HG03565 (cell line): ENCODE measurements around the gene FAM217A.
"Not testable (repeated sequence)": the region's sequence is repeated elsewhere in the genome, so short reads cannot be mapped to it uniquely, and the experiment has no call there.

Experiments used
- ATAC-seq: cut with Tn5 transposase; IDR thresholded peaks from one replicate; pipeline ENCODE4 v1.9.1; 2021; ENCODE audit warnings: mild to moderate bottlenecking, moderate library complexity; ENCODE audit not compliant: unreplicated experiment

Gene FAM217A, protein sequence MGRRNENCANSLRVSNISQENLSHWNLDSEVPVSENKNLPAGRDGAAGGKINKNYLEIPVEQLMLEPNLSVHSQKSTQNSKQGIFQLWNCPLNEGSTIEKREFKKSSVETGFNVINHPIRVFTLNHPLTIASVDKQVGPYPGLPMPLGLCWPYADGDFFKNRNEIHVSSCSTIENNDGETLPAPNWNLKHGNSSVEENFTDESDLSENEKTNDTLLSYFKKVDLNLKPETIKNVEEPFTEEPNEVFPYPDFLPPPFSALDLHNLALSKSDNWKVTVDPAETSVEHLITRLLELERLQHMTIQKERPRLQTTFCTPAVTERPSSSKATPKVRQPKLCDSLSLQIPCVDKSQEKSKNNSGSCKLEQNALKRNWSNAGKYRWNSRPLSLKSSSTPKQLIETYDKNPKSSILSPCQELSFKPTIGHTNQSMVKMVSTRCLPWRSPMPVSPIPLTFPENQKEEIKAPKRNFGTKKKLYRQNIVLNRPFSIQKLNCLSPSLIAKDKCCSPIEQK

DNA sequence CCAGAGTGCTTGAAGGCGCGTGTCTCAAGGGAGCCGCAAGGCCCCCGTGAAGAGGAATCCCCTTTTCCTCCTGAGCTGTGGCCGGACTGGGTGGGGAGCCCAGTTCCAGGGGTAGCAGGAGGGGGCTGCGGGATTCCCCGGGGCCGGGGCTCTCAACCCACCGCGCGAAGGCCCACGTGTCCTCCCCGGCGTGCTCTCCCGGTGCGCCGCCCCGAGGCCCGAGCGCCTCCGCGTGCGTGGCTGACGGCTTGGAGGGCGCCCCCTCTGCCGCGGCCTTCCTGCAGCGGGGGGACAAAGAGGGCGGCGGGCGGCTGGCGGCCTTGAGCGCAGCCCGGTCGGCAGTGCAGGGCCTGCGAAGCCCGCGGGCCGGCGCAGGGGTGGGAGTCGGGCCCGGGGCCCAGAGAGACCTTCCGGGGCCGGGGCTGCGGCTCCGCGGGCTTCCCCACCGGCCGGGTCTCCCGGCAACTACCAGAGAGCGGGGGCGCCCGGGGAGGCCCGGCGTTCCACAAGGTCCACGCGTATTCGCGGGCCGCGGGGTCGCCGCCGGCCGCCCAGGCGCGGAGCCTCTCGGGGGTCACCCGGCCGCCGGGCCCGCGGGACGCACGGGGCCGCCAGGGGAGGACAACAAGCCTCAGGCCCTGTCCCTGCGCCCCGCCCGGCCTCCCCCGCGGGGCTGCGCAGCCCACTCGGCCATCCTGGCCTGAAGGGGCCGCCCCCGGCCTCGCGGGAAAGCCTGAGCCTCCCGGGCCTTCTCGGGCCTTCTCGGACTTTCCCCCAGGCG lies at the start of gene FAM217A:
TSS of gene FAM217A (minus strand) at position 447 of the 781 bp plus-strand sequence. CDS start 1,723 bp downstream, outside the sequence.
- no peak for ATAC-seq

DNA sequence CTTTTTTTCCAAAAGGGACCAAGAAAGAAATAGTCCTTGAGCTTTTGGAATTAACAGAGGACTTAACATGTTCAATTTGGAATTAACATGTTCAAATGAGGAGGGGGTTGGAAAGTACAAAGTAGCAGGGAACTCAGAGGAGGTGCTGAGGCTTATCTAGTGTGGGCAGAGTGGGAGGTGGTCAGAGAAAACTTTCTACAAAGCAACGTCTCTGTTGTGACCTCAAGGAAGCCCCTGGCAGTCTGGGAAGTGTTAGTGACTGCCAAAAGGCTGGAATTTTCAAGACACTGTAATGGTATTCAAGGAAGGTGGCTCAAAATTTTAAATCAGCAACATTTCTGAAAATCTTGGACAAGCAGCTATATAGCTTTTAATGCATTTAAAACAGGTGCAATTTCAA lies 49.1 kb upstream of the FAM217A start:
- ATAC-seq, result no peak

DNA sequence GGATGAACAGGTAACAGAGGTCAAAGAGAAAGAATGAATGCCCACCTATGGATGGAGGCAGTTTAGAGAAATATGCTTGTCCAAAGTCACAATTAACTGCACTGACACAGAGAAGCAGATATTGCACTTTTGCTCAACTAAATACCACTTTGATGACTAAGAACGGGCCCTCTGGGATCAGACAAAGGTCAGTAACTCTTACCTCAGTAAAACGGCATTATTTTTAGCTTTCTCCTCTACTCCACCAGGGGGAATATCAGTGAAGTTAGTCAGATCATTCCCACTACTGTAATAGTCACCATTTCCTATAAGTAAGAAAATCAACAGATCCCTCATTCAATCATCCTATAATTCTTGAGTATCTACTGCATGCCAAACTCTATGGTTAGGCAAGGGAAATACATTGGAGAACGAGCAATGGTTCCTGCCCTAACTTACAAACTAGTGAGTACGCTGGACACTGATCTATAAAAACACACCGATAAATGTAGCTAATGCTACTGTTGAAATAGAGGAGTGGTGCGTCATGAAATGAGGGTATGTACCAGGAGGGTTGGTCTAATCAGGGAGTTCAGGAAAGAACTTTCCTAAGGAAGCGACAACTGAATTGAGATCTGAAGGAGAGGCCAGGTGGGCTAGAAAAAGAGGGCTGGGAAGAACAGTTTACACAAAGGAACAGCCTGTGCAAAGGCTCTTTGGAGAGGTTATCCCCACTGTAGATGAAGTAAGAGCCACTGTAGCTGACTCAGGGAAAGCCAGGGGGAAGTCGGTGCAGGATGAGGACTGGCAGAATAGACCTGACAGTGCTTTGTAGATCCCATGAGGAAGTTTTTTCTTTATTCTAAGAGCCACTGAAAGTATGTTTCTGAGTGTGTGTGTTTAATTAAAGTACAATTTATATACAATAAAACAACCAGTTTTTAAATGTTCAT lies 47.3 kb upstream of the FAM217A start:
- no peak for ATAC-seq

DNA sequence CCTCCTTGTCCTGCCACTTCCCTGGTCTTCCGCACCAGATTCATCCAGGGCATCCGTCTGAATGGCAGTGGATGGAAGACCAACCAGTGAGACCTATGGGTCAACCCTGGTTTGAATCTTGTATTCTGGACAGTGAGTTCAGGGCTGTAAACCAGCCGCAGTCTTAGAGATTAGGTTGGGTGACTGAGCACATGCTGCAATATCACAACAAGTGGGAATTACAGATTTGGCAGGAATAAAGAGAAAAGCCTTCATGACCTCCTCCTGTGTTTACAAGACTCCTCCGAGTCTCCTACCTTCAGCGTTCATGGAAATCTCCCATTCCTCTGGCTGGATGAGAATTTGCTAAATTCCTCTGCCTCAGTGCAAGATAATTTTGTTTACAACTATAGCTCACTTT lies 46.6 kb upstream of the FAM217A start:
- ATAC-seq, result no peak

DNA sequence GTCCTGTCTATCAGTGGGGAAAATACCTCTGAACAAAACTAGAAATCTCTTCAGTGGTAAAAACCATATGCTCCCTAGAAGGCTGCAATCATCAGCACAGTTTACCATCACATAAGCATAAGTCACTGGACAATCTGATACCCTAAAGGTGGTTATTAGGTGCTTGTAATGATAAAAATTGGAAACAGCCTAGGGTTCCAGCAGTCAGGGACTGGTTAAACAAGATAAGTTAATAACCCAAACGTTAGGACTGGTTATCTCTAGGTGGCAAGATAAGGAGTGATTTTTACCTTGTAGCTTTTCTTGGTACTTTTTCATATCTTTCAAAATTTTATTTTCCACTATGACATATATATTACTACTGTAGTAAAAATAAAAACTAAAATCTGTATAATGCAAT lies 45.4 kb upstream of the FAM217A start:
- no peak for ATAC-seq

DNA sequence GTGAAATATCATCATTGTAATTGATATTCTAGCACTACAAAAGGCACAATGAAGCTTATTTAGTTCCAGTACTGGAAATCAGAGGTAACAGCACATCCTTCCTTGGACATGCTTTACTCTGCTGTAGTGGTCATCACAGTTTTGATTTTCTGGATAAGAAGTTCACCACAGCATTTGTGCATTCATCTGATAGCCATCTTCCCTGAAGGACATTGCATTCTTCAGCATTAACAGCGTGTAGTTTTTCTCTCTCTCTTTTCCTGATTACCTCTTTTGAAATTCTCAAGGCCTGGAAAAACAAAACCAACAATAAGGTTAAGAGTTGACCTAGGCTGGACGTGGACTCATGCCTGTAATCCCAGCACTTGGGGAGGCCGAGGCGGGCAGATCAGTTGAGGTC lies 36.8 kb upstream of the FAM217A start:
- no peak for ATAC-seq

DNA sequence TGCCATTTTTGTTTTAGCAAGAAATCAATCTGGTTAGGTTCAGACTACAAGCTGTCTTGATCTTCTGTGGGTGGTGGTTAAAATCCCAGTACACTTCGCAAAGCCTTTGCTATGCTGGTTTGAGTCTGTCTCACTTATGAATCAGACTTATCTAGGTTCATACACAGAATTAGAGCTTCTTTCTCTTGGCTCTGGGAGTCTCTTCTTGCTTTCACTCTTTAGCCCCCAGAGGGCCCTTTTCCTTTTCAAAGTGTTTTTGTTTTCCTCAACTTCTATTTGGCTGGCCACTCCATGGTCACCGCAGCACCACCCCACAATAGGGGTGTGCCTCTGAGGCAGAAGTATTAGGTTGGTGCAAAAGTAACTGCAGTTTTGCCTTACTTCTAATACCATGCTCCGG lies 35.2 kb upstream of the FAM217A start:
- ATAC-seq, result no peak

DNA sequence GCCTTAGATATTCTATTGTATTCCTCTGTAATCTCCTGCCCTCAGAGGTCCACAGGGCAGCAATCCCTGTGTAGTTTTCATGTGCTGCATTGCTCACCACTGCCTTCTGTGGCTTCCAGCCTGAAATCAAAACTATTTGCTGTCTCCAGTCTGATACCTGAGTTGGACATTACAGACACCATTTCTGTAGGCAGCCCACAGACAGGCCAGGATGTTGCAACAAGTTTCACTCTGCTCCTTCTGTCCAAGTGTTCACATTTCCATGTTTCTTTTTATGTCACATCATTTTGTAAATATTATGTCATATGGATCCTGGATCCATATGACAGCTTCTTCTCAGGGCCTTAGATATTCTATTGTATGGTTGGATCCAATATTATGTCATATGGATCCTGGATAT lies 34.7 kb upstream of the FAM217A start:
- no peak for ATAC-seq

DNA sequence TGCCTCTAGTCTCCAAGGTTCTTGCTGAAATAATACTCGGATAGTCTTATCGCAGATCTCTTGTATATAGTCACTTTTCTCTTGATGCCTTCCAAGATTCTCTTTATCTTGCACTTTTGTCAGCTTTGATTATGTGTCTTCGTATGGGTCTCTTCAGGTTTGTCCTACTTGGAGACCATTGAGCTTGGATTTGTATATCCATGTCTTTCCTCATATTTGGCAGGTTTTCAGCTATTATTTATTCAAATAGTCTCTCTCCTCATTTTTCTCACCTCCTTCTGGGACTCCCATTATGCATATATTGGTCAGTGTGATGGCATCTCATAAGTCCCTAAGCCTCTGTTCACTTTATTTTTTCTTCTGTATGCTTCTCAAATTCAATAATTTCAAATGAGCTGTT lies 33.4 kb upstream of the FAM217A start:
- no peak for ATAC-seq

DNA sequence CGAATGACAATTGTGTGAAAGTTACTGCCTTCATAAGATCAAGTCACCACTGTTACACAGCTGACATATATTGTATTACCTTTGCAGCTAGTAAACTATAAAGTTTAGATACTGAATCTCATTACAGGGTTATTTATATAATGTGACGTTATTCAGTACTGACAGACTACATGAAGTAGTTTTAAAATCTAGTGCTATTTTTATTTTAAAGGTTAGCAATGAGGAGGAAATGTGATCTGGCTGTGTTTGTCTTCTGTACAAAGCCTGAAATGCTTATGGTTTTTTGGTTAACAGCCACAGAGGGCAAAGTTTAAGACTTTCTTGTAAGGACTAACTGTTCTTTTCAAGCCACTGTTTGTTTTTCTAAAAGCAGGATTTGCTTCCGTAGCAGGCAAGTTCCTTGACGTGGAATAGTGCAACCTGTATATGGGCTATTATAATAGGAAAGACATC lies 30.5 kb upstream of the FAM217A start:
- ATAC-seq, result not testable (repeated sequence)

DNA sequence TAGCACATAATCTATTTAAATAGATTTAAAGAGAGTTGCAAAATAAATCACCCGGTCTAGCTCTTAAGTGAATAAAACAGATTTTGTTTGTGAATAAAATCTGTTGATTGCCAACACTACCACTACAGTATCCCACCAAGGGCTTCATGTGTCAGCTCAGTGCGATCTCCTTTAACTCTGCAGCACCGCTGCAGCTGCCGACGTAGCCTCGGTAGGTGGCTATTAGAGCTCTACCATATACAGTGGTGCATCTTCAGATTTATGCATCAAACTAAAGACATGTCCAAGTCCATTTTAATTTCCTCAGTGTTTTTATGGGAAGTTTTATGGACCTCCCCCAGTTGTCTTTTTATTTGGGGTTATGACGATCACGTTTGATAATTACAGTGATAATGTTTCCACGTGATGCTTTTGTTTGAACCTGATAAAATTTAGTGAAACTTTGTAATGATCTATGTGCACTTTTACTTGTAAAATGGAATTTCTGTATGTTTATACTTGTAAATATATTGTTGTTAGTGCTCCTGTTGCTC lies 29.7 kb upstream of the FAM217A start:
- no peak for ATAC-seq

DNA sequence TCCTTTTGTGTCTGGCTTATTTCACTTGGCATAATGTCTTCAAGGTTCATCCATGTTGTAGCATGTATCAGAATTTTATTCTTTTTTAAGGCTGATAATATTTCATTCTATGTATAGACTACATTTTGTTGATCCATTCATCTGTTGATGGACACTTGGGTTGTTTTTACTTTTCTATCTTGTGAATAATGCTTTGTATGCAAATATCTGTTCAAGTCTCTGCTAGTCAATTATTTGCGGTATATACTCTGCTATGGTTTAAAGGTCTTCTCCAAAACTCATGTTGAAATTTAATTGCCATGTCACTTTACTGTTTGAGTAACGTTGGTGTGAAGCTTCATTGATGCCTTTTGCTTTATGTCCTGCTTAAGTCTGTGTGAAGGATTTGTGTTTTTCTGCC lies 28.9 kb upstream of the FAM217A start:
- ATAC-seq, result no peak

DNA sequence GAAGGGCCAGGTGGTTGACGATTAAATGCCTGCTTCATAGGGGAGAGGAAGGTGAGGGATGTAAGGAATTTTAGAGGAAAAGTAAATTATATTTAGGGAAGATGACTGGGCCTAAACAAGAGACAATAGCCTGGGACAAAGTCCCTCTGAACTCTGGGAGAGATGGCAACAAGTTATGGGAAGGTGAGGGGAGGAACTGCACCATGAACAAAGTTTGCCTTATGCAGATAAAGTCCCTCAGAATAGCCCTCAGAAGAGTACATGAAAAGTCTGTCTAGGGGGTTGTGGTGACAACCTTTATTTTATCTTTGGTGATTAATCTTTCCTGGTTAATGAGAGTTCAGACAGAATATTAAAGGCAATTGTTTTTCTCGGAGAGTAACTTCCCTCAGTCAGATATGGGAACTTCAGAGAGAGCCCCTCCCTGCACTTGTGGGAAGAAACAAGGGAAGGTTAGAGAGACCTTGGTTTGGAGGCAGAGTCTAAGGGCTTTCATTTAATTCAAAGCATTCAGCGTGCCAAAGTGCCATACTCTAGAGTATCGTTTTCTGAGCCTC lies 27.1 kb upstream of the FAM217A start:
- no peak for ATAC-seq

DNA sequence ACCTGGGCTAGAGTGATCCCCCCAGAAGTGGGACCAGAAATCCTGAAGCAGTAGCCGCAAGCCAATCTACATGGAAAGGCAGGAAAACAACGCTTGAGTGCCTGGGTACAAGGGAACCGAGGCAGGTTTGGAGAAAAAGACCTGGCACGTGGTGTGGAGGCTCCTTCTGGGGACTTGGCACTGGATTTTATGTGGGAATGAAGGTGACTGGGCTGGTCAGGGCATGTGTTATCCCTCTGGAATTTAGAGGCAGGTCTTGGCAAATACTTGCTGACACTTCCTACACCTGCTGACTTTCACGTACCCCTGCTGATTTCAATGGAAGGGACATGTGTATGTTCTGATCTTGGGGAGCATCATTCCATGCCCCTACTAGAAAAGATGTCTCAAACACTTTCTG lies 25.0 kb upstream of the FAM217A start:
- no peak for ATAC-seq

DNA sequence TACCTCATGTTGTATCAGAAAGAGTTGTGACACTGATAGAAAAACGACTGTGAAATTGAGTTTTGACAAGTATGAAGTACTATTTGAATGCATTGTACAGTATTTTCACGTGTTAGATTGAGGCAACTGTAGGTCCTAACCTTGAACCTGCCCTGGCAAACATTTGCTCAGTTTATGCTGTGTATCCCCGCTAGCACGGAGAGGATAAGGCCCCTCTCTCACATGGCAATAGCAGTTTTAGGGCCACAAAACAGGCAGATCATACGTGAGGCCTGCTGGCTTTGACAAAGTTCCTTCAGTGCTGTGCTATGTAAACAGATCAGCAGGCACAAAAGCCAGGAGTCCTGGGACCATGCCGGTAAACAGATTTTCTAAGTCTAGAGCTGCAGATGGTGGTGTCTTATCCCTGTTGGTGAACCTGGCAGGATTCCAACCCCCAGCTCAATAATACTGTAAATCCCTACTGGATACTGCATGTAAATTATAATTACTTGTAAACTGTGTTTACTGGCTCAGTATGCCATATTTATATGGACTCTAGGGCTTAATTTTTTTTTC lies 23.8 kb upstream of the FAM217A start:
- ATAC-seq, result no peak

DNA sequence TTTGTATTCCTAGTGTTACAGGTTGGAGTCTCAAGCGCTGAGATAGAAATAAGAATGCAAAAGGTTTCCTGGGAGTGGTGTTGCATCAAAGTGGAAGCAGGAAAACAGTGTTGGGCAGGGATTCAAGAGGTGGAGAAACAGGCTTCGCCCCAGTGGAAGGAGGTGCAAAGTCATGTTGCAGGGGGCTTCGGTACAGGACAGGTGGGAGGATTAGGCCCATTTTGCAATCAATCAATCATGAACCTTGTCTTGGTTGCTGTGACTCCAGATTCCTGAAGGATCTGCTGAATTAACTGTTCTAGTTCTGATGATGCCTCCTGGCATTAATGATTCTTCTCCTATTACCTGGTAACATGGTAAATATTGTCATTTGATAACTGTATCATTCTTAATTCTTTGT lies 22.4 kb upstream of the FAM217A start:
- no peak for ATAC-seq

DNA sequence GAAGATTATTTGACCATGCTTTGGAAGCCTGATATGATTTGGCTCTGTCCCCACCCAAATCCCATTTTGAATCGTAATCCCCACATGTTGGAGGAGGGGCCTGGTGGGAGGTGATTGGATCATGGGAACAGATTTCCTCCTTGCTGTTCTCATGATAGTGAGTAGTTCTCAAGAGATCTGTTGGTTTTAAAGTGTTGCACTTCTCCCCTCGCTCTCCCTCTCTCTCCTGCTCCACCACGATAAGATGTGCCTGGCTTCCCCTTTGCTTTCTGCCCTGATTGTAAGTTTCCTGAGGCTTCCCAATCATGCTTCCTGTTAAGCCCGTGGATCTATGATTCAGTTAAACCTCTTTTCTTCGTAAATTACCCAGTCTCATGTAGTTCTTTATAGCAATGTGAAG lies 21.7 kb upstream of the FAM217A start:
- ATAC-seq, result no peak

DNA sequence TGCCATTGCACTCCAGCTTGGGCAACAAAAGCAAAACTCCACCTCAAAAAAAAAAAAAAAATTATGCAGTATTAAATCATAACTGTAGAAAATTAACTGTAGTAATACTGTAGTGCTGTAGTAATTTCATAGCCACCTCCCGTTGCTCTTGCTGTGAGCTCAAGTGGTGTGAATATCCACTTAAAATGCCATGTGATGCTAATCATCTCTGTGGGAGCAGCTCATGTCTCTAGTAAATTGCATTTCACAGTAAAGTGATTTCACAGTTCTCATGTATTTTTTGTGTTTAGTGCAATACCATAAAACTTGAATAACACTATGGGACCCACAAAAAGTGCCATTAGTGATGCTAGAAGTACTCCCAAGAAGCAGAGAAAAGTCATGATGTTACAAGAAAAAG lies 14.4 kb upstream of the FAM217A start:
- no peak for ATAC-seq

DNA sequence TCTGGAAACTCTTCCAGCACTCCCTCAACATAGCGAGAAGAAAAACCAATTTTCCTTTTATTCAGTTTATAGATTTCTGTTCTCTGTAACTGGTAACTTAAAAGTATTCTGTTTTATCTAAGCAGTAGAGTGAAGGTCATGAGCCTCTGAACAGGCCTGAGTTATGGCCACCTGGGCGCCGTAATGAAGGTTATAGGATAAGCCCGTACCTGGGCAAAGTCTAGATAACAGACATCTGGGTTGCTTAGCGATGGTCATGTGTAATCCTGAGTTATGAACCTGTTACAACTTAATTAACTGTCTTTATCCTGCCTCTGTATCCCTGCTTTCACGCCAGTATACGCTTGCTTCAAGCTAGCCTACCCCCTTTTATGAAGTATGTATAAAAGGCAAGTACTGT lies 13.0 kb upstream of the FAM217A start:
- no peak for ATAC-seq

DNA sequence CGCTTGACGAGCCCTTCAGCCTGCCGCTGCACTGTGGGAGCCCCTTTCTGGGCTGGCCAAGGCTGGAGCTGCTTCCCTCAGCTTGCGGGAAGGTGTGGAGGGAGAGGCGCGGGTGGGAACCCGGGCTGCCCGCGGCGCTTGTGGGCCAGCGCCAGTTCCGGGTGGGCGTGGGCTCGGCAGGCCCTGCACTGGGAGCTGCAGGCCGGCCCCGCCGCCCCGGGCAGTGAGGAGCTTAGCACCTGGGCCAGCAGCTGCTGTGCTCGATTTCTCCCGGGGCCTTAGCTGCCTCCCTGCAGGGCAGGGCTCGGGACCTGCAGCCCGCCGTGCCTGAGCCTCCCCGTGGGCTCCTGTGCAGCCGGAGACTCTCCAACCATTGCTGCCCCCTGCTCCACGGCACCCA lies 11.1 kb upstream of the FAM217A start:
- ATAC-seq, result not testable (repeated sequence)
